ENCODE data around the gene PIWIL4.
A peak's percentile ranks its signal among the peaks of the same experiment; 100 is the strongest.
"Not testable (repeated sequence)": the region's sequence is repeated elsewhere in the genome, so short reads cannot be mapped to it uniquely, and the experiment has no call there.

Gene PIWIL4

DNA sequence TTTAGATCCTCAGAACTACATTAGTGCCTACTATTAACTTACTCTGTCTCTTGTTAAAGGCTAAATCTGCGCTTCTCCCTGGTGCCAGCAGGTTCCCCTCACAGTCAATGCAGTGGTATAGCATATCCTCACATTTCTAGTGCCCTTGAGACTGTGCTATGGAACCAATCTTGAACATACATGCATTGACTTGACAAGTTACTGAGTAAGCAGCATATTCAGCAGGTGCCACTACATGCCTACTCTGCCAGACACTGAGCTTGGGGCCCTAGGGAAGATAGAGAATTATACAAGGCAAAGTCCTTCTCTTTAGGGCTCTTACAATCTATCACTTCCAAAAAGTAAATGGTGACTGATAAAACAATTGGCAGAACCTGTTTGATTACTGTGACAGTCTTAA lies 20.3 kb upstream of the PIWIL4 start:
- TF ChIP-seq CTCF (IDR thresholded peaks at IDR 0.05; ENCODE audit: low read depth, low read length): no peak
- DNase-seq (ENCODE audit: low read depth in 2 of 2): no peak
- H3K4me3 ChIP-seq (replicated peaks in 1 of 2; ENCODE audit: low read depth in 2 of 2, low read length in 2 of 2): peak overlapping the region in 1 of 2 donors; percentile 65

- no peak for TF ChIP-seq CTCF (IDR thresholded peaks at IDR 0.05; ENCODE audit: low read depth, low read length)
- DNase-seq (ENCODE audit: low read depth in 2 of 2): no peak
- H3K4me3 ChIP-seq (replicated peaks in 1 of 2; ENCODE audit: low read depth in 2 of 2, low read length in 2 of 2): no peak overlapping the region
These were observed 18.0 kb upstream of the PIWIL4 start for GRCh38 chr11:94549146-94549545.

DNA sequence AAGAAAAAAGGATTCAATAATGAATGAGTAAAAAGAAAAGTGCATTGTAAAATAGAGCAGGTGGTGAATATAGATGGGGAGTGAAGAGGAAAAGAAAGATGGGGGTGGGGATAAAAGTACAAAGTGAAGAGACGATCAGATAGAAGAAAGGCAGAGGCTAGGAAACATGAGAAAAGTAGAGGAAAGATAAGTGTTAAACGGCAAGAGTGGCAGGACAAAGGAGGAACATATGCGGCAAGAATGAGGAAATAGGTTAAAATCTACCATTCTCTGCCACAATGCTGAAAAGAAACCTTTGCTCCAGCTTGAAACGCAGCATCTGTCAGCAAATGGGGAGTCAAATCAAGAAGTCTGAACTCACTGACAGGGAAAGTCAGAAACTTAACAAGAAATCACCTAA lies 16.7 kb upstream of the PIWIL4 start:
- no peak for DNase-seq (ENCODE audit: low read depth in 2 of 2)
- TF ChIP-seq CTCF (IDR thresholded peaks at IDR 0.05; ENCODE audit: low read depth, low read length): no peak
- no peak overlapping the region for H3K4me3 ChIP-seq (replicated peaks in 1 of 2; ENCODE audit: low read depth in 2 of 2, low read length in 2 of 2)

- no peak overlapping the region for H3K4me3 ChIP-seq (replicated peaks in 1 of 2; ENCODE audit: low read depth in 2 of 2, low read length in 2 of 2)
- TF ChIP-seq CTCF (IDR thresholded peaks at IDR 0.05; ENCODE audit: low read depth, low read length): no peak
- peak in 1 of 2 donors; percentile 75 for DNase-seq (ENCODE audit: low read depth in 2 of 2)
These were observed 13.2 kb upstream of the PIWIL4 start for GRCh38 chr11:94553938-94554337.

DNA sequence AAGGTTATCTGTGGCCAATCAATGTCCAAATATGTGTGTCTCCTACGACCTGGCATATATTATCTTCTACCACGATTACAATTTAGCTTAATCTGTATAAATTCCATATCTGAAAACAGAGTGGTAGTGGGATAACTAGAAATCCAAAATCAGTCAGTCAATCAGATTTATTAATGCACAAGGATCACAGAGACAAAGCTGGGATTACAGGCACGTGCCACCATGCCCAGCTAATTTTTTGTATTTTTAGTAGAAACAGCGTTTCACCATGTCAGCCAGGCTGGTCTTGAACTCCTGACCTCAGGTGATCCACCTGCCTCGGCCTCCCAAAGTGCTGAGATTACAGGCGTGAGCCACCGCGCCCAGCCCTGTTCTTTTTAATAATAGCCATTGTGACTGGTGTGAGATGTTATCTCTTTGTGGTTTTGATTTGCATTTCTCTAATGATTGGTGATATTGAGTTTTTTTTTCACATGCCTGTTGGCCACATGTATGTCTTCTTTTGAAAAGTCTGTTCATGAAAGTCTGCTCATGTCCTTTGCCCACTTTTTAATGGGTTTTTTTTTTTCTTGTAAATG lies 11.3 kb upstream of the PIWIL4 start:
- DNase-seq (ENCODE audit: low read depth in 2 of 2); H3K4me3 ChIP-seq (replicated peaks in 1 of 2; ENCODE audit: low read depth in 2 of 2, low read length in 2 of 2): not testable (repeated sequence)

DNA sequence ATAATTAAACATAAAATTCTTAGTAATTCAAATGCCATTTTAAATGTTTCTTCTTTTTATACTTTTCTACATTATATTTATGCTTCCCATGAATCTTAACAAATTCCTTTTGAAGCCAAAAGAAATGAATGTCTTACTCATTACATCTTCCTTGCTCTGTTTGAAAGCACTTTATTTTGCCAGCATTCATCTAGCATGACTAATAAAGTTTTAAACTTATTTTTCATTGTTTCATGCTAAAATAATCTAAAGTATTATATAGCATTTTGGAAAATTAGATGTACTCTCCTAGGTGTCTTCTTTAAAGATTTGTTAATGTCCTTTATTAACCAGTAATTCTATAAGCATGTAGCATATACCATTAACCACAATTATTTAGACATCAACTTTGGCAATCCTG lies 9.7 kb upstream of the PIWIL4 start:
- H3K4me3 ChIP-seq (replicated peaks in 1 of 2; ENCODE audit: low read depth in 2 of 2, low read length in 2 of 2): no peak overlapping the region
- TF ChIP-seq CTCF (IDR thresholded peaks at IDR 0.05; ENCODE audit: low read depth, low read length): no peak
- peak in 1 of 2 donors; percentile 60 for DNase-seq (ENCODE audit: low read depth in 2 of 2)

DNA sequence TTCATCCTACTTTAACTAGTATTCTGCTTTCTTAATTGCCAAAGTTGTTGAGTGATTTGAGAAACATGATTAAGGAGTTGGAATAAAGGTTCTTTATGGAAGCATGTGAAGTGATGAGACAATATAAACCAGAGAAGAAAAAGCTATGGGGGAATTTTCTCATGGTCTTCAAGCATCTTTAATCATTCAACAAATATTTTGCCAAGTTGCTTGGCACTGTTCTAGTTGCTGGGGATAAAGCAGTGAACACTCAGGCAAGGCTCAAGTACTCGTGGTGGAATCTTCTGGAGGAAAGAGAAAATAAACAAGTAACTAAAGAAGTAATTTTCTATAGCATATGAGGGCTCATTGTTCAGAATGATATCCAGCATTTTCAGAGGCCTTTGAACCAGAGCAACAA lies 9.2 kb upstream of the PIWIL4 start:
- TF ChIP-seq CTCF (IDR thresholded peaks at IDR 0.05; ENCODE audit: low read depth, low read length): no peak
- H3K4me3 ChIP-seq (replicated peaks in 1 of 2; ENCODE audit: low read depth in 2 of 2, low read length in 2 of 2): no peak overlapping the region
- peak in 1 of 2 donors; percentile 42 for DNase-seq (ENCODE audit: low read depth in 2 of 2)

All from cardiac fibroblast (primary cell).